PC-3 (cell line): ENCODE measurements around the gene RGS5. TPM values are rescaled to one million over a fixed set of nuclear protein-coding genes. Genes with fewer than 3 reads are reported as not detected.

Experiments used
- ATAC-seq: fragments of 200-7000 bp; cut with Tn5 transposase; 2 replicates; pipeline ENCODE4 v1.9.1; 2020; ENCODE audit warnings: mild to moderate bottlenecking, moderate library complexity
- BruUV-seq: library from RNA; stranded (reverse); fragments of 400-500 nt; replicated peaks from 2 replicates; lab custom pipeline; 2021; lab: Mats Ljungman, UMichigan
- CTCF ChIA-PET: fragments of 300-600 bp; sonication (Branson Sonifier 250); formaldehyde crosslinking; loops from one replicate; lab custom pipeline; 2022; ENCODE audit warnings: antibody characterized with exemption; lab: Charles Lee
- POLR2A ChIA-PET: fragments of 300-600 bp; sonication (Branson Sonifier 250); formaldehyde crosslinking; loops from one replicate; lab custom pipeline; 2022; ENCODE audit warnings: antibody characterized with exemption; ENCODE audit not compliant: unreplicated experiment; lab: Charles Lee
- DNase-seq: peaks from one replicate; pipeline ENCODE4 v3.0.0-alpha.2; 2015
- H2AFZ ChIP-seq: fragments of 300-600 bp; sonication (generic); 2 replicates; pipeline ENCODE4 v1.6.0; 2016; ENCODE audit warnings: antibody characterized with exemption, low read length
- H3F3A ChIP-seq: fragments of 300-600 bp; sonication (generic); one replicate; pipeline ENCODE4 v1.6.0; 2017; ENCODE audit warnings: antibody characterized with exemption, low read length, control low read depth, mild to moderate bottlenecking; ENCODE audit not compliant: unreplicated experiment
- H3K27ac ChIP-seq: fragments of 300-600 bp; sonication (generic); 2 replicates; pipeline ENCODE4 v1.5.1; 2016; ENCODE audit warnings: mild to moderate bottlenecking, low read length
- H3K27me3 ChIP-seq: fragments of 300-600 bp; sonication (generic); 2 replicates; pipeline ENCODE4 v1.6.1; 2016; ENCODE audit warnings: low read length, mixed read lengths
- H3K36me3 ChIP-seq: fragments of 300-600 bp; sonication (generic); 2 replicates; pipeline ENCODE4 v1.6.1; 2016; ENCODE audit warnings: low read depth, mixed run types, low read length, mixed read lengths
- H3K4me1 ChIP-seq: fragments of 300-600 bp; sonication (generic); 2 replicates; pipeline ENCODE4 v1.5.1; 2016; ENCODE audit warnings: low read length; ENCODE audit not compliant: insufficient read depth
- H3K4me2 ChIP-seq: fragments of 300-600 bp; sonication (generic); 2 replicates; pipeline ENCODE4 v1.6.0; 2016; ENCODE audit warnings: low read length
- H3K4me3 ChIP-seq: fragments of 300-600 bp; sonication (generic); 2 replicates; pipeline ENCODE4 v1.5.1; 2016; ENCODE audit warnings: mild to moderate bottlenecking, low read length, mixed read lengths
- H3K79me2 ChIP-seq: fragments of 300-600 bp; sonication (generic); 2 replicates; pipeline ENCODE4 v1.6.1; 2017; ENCODE audit warnings: low read length, mixed read lengths
- H3K9ac ChIP-seq: fragments of 300-600 bp; sonication (generic); 2 replicates; pipeline ENCODE4 v1.6.0; 2016; ENCODE audit warnings: mild to moderate bottlenecking, low read length
- H3K9me2 ChIP-seq: fragments of 300-600 bp; sonication (generic); replicated peaks from 2 replicates; pipeline ENCODE4 v1.6.1; 2016; ENCODE audit warnings: mixed run types, low read length, mixed read lengths
- H3K9me3 ChIP-seq: fragments of 300-600 bp; sonication (generic); 2 replicates; pipeline ENCODE4 v1.6.1; 2016; ENCODE audit warnings: low read length, mixed read lengths
- H4K20me1 ChIP-seq: fragments of 300-600 bp; sonication (generic); 2 replicates; pipeline ENCODE4 v1.6.1; 2016; ENCODE audit warnings: low read length, mixed read lengths
- CTCF ChIP-seq: fragments of 300-600 bp; sonication (generic); conservative IDR thresholded peaks from 2 replicates; pipeline ENCODE4 v1.5.1; 2017; ENCODE audit warnings: antibody characterized with exemption, low read depth, mild to moderate bottlenecking, low read length
- EZH2 ChIP-seq: fragments of 300-600 bp; sonication (generic); IDR thresholded peaks from one replicate; pipeline ENCODE4 v1.6.1; 2017; ENCODE audit warnings: antibody characterized with exemption, mild to moderate bottlenecking, low read length; ENCODE audit not compliant: unreplicated experiment
- EZH2phosphoT487 ChIP-seq: fragments of 300-600 bp; sonication (generic); IDR thresholded peaks from 2 replicates; pipeline ENCODE4 v1.6.1; 2018; ENCODE audit warnings: mild to moderate bottlenecking, antibody characterized with exemption, low read length, borderline replicate concordance
- intact Hi-C: fragments of 100-400 bp; cut with micrococcal nuclease; formaldehyde crosslinking; loops from 2 replicates; pipeline ENCODE4 v1.9.0; 2023
- total RNA-seq: library from RNA; depleted of rRNA; stranded (reverse); fragments of >200 nt; gene quantifications from 2 replicates; pipeline ENCODE4 v1.2.3, GENCODE V29; 2014

The RGS5 gene
- total RNA-seq, 1 experiment from 2014 or later, result 5.0 TPM

GRCh38 chr1:163094182-163094581 lies 108.5 kb downstream of the RGS5 start:
- H3K79me2 ChIP-seq, result no peaks in the 10 kb centered on the region
- H3K4me3 ChIP-seq, result no peak overlapping the region
- no peaks in the 10 kb centered on the region for H3K9me3 ChIP-seq
- H3K4me2 ChIP-seq, result peak overlapping the region; percentile 27
- H2AFZ ChIP-seq, result no peak overlapping the region
- TF ChIP-seq EZH2 (no peak), CTCF (no peak), EZH2phosphoT487 (no peak)
- no peaks in the 10 kb centered on the region for H3K36me3 ChIP-seq
- H3K9ac ChIP-seq, result no peak overlapping the region
- peak; percentile 65 for ATAC-seq
- H3K27me3 ChIP-seq, result no peaks in the 10 kb centered on the region
- BruUV-seq, result no TSS peak
- H3K4me1 ChIP-seq, result peaks cover 23% of the 10 kb centered on the region
- intact Hi-C loops, result loop anchor here (5.0 kb wide), 1 partner anchor 68 kb away; no protein-coding TSS in a partner anchor
- H4K20me1 ChIP-seq, result no peaks in the 10 kb centered on the region
- ChIA-PET CTCF (interaction anchor here (0.6 kb wide), 2 partner anchors 70 to 252 kb away, joined by 3 to 6 read pairs; no protein-coding TSS in a partner anchor), POLR2A (no interaction called here)
- H3F3A ChIP-seq, result no peaks in the 10 kb centered on the region
- peak; percentile 49 for DNase-seq
- no peak overlapping the region for H3K27ac ChIP-seq
- no peaks in the 10 kb centered on the region for H3K9me2 ChIP-seq

GRCh38 chr1:163093579-163093978 lies 109.1 kb downstream of the RGS5 start:
- Histone ChIP-seq H3K4me2 (no peak overlapping the region), H3F3A (no peaks in the 10 kb centered on the region), H3K9me3 (no peaks in the 10 kb centered on the region), H3K36me3 (no peaks in the 10 kb centered on the region), H3K27me3 (no peaks in the 10 kb centered on the region), H3K27ac (no peak overlapping the region), H3K9me2 (no peaks in the 10 kb centered on the region), H3K4me1 (peaks cover 23% of the 10 kb centered on the region), H3K79me2 (no peaks in the 10 kb centered on the region), H3K9ac (no peak overlapping the region), H4K20me1 (no peaks in the 10 kb centered on the region), H2AFZ (no peak overlapping the region), H3K4me3 (no peak overlapping the region)
- ATAC-seq (no peak), DNase-seq (no peak)
- intact Hi-C loops, result loop anchor here (5.0 kb wide), 1 partner anchor 69 kb away; no protein-coding TSS in a partner anchor
- CTCF ChIA-PET, result no interaction called here
- POLR2A ChIA-PET, result no interaction called here
- no TSS peak for BruUV-seq
- no peak for TF ChIP-seq CTCF
- no peak for TF ChIP-seq EZH2
- no peak for TF ChIP-seq EZH2phosphoT487

DNA sequence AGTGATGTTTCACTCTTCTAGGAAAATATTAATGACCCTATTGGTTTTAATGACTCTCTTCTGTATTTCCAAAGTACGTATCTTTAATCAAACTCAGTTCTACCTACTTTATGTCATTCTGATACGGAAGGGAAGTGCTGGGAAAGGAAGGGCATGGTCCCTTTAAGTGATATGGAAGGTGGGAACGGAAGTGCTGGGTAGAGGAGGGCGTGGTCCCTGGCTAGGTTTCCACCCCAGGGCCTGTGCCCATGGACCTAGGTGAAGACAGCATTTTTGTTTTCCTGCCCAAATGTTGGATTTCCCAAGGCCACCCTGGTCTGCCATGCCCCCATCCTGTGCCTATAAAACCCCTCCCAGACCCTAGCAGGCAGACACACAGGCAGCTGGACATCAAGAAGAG lies 109.5 kb downstream of the RGS5 start:
- Histone ChIP-seq H3K27ac (no peak overlapping the region), H3K9me2 (no peaks in the 10 kb centered on the region), H3K36me3 (no peaks in the 10 kb centered on the region), H3K4me3 (no peak overlapping the region), H3K4me1 (peaks cover 23% of the 10 kb centered on the region), H3K9me3 (no peaks in the 10 kb centered on the region), H4K20me1 (no peaks in the 10 kb centered on the region), H3K4me2 (no peak overlapping the region), H2AFZ (no peak overlapping the region), H3K79me2 (no peaks in the 10 kb centered on the region), H3K9ac (no peak overlapping the region), H3K27me3 (no peaks in the 10 kb centered on the region), H3F3A (no peaks in the 10 kb centered on the region)
- DNase-seq (no peak), ATAC-seq (no peak)
- intact Hi-C loops, result loop anchor here (5.0 kb wide), 1 partner anchor 69 kb away; no protein-coding TSS in a partner anchor
- POLR2A ChIA-PET, result no interaction called here
- no TSS peak for BruUV-seq
- CTCF ChIA-PET, result no interaction called here
- TF ChIP-seq EZH2phosphoT487 (no peak), CTCF (no peak), EZH2 (no peak)
